Keratinocyte (primary cell): ENCODE results near the gene PGAP3.

Experiments
- CTCF ChIP-seq, 3 experiments: IDR thresholded peaks in 1 of 3; conservative IDR thresholded peaks in 1 of 3; optimal IDR thresholded peaks in 1 of 3; 2 replicates in 2 of 3; 3 replicates in 1 of 3; pipeline versions ENCODE3 to v1.5.1; 2011; ENCODE audit warnings: low read length in 3 of 3, mild to moderate bottlenecking in 3 of 3, moderate library complexity in 2 of 3, control low read depth in 1 of 3, inconsistent platforms in 1 of 3; ENCODE audit not compliant: insufficient read depth in 2 of 3; ENCODE audit errors: extremely low read depth in 1 of 3
- EZH2 ChIP-seq: IDR thresholded peaks from one replicate; pipeline ENCODE4 v1.6.1; 2012; ENCODE audit warnings: inconsistent platforms, mild to moderate bottlenecking, low read length, moderate library complexity

- TF ChIP-seq CTCF (optimal IDR thresholded peaks at IDR 0.05 in 1 of 3, IDR thresholded peaks at IDR 0.05 in 1 of 3, conservative IDR thresholded peaks at IDR 0.05 in 1 of 3; ENCODE audit: extremely low read depth in 1 of 3, insufficient read depth in 2 of 3, low read length in 3 of 3) (no peak), EZH2 (no peak)
Observed at GRCh38 chr17:39661744-39662541, 25.9 kb downstream of the PGAP3 start.
